Mucosa of stomach (tissue), 1 donor: Measurements from ENCODE around the gene YBEY.
"Not testable (repeated sequence)": the region's sequence is repeated elsewhere in the genome, so short reads cannot be mapped to it uniquely, and the experiment has no call there.

Experiments
- H3K27me3 ChIP-seq: one replicate; pipeline ENCODE4 v1.7.0; 2013; ENCODE audit warnings: mild to moderate bottlenecking, low read length; ENCODE audit not compliant: control insufficient read depth, insufficient read depth
- H3K36me3 ChIP-seq: one replicate; pipeline ENCODE4 v1.7.0; 2013; ENCODE audit warnings: low read length; ENCODE audit not compliant: control insufficient read depth, insufficient read depth
- H3K4me1 ChIP-seq: one replicate; pipeline ENCODE4 v1.7.0; 2013; ENCODE audit warnings: mild to moderate bottlenecking, low read length; ENCODE audit not compliant: control insufficient read depth, insufficient read depth
- H3K4me3 ChIP-seq: one replicate; pipeline ENCODE4 v1.7.0; 2013; ENCODE audit warnings: low read length
- H3K9ac ChIP-seq: one replicate; pipeline ENCODE4 v1.7.0; 2013; ENCODE audit warnings: mild to moderate bottlenecking, low read length, moderate library complexity
- H3K9me3 ChIP-seq: one replicate; pipeline ENCODE4 v1.7.0; 2013; ENCODE audit warnings: mild to moderate bottlenecking, low read length, moderate library complexity; ENCODE audit not compliant: control insufficient read depth
- donor health status: Pancreatic carcinoma.

Gene YBEY

GRCh38 chr21:46294647-46295176 is 8.6 kb downstream of the YBEY start:
- Histone ChIP-seq H3K27me3 (peaks cover 4% of the 10 kb centered on the region), H3K4me1 (peaks cover 18% of the 10 kb centered on the region), H3K4me3 (no peak overlapping the region), H3K9ac (no peak overlapping the region), H3K9me3 (no peaks in the 10 kb centered on the region), H3K36me3 (no peaks in the 10 kb centered on the region)

- H3K4me3 ChIP-seq, result no peak overlapping the region
Observed at GRCh38 chr21:46295177-46295770, 9.1 kb downstream of the YBEY start.

GRCh38 chr21:46295996-46296752 is 10.0 kb downstream of the YBEY start:
- H3K4me3 ChIP-seq, result no peak overlapping the region
- peaks cover 18% of the 10 kb centered on the region for H3K4me1 ChIP-seq
- H3K36me3 ChIP-seq, result no peaks in the 10 kb centered on the region
- H3K27me3 ChIP-seq, result peaks cover 4% of the 10 kb centered on the region
- peak overlapping the region; percentile 3 for H3K9ac ChIP-seq
- no peaks in the 10 kb centered on the region for H3K9me3 ChIP-seq

More at GRCh38 chr21:46295177-46295770, 9.1 kb downstream of the YBEY start:
- peaks cover 18% of the 10 kb centered on the region for H3K4me1 ChIP-seq
- peaks cover 4% of the 10 kb centered on the region for H3K27me3 ChIP-seq
- H3K36me3 ChIP-seq, result no peaks in the 10 kb centered on the region
- H3K9ac ChIP-seq, result no peak overlapping the region
- no peaks in the 10 kb centered on the region for H3K9me3 ChIP-seq

GRCh38 chr21:46297338-46298271 is 11.5 kb downstream of the YBEY start:
- Histone ChIP-seq H3K36me3 (no peaks in the 10 kb centered on the region), H3K27me3 (peaks cover 4% of the 10 kb centered on the region), H3K9ac (peak overlapping the region; percentile 47), H3K4me3 (no peak overlapping the region), H3K9me3 (no peaks in the 10 kb centered on the region), H3K4me1 (peaks cover 18% of the 10 kb centered on the region)

- Histone ChIP-seq H3K9me3 (no peaks in the 10 kb centered on the region), H3K27me3 (peaks cover 4% of the 10 kb centered on the region), H3K4me3 (no peak overlapping the region), H3K36me3 (no peaks in the 10 kb centered on the region), H3K9ac (no peak overlapping the region), H3K4me1 (peaks cover 18% of the 10 kb centered on the region)
Observed at GRCh38 chr21:46299167-46299566, 13.0 kb downstream of the YBEY start.

GRCh38 chr21:46301759-46302158 is 15.6 kb downstream of the YBEY start:
- peaks cover 4% of the 10 kb centered on the region for H3K27me3 ChIP-seq
- peaks cover 9% of the 10 kb centered on the region for H3K4me1 ChIP-seq
- no peak overlapping the region for H3K9ac ChIP-seq
- no peaks in the 10 kb centered on the region for H3K36me3 ChIP-seq
- H3K9me3 ChIP-seq, result no peaks in the 10 kb centered on the region
- H3K4me3 ChIP-seq, result no peak overlapping the region

GRCh38 chr21:46304437-46304836 is 18.3 kb downstream of the YBEY start:
- Histone ChIP-seq H3K4me1 (no peaks in the 10 kb centered on the region), H3K4me3 (no peak overlapping the region), H3K27me3 (no peaks in the 10 kb centered on the region), H3K36me3 (no peaks in the 10 kb centered on the region), H3K9me3 (no peaks in the 10 kb centered on the region), H3K9ac (no peak overlapping the region)

GRCh38 chr21:46304955-46305354 is 18.8 kb downstream of the YBEY start:
- Histone ChIP-seq H3K36me3 (no peaks in the 10 kb centered on the region), H3K4me1 (no peaks in the 10 kb centered on the region), H3K9ac (no peak overlapping the region), H3K27me3 (no peaks in the 10 kb centered on the region), H3K9me3 (no peaks in the 10 kb centered on the region), H3K4me3 (no peak overlapping the region)

- H3K9ac ChIP-seq, result no peak overlapping the region
- no peaks in the 10 kb centered on the region for H3K27me3 ChIP-seq
- no peaks in the 10 kb centered on the region for H3K4me1 ChIP-seq
- no peaks in the 10 kb centered on the region for H3K36me3 ChIP-seq
- no peak overlapping the region for H3K4me3 ChIP-seq
- H3K9me3 ChIP-seq, result no peaks in the 10 kb centered on the region
Observed at GRCh38 chr21:46307625-46308024, 21.5 kb downstream of the YBEY start.

GRCh38 chr21:46308431-46308830 is 22.3 kb downstream of the YBEY start:
- H3K9me3 ChIP-seq, result no peaks in the 10 kb centered on the region
- H3K9ac ChIP-seq, result no peak overlapping the region
- H3K4me3 ChIP-seq, result no peak overlapping the region
- H3K36me3 ChIP-seq, result no peaks in the 10 kb centered on the region
- no peaks in the 10 kb centered on the region for H3K27me3 ChIP-seq
- H3K4me1 ChIP-seq, result no peaks in the 10 kb centered on the region

GRCh38 chr21:46310260-46310659 is 24.1 kb downstream of the YBEY start:
- H3K36me3 ChIP-seq, H3K9ac ChIP-seq, H3K27me3 ChIP-seq, H3K4me1 ChIP-seq, H3K4me3 ChIP-seq, H3K9me3 ChIP-seq: not testable (repeated sequence)

GRCh38 chr21:46311568-46311967 is 25.4 kb downstream of the YBEY start:
- Histone ChIP-seq H3K9me3 (no peaks in the 10 kb centered on the region), H3K4me3 (no peak overlapping the region), H3K9ac (no peak overlapping the region), H3K4me1 (no peaks in the 10 kb centered on the region), H3K27me3 (no peaks in the 10 kb centered on the region), H3K36me3 (no peaks in the 10 kb centered on the region)
